Effector memory CD8-positive, alpha-beta T cell (primary cell): ENCODE measurements around the gene PRKAR2A.
A peak's percentile ranks its signal among the peaks of the same experiment; 100 is the strongest.

ENCODE experiments used
- ATAC-seq: fragments of 150-1000 bp; cut with Tn5 transposase; replicated peaks from 2 replicates; pipeline ENCODE4 v1.10.0; 2021; ENCODE audit warnings: mild to moderate bottlenecking, moderate library complexity
- DNase-seq, 3 experiments: peaks; one replicate each; pipeline ENCODE4 v3.0.0; 2021
- H3K27ac Mint-ChIP-seq, 2 donors: one replicate each; pipeline ENCODE4 v1.8.0; 2022; ENCODE audit warnings: mild to moderate bottlenecking in 2 of 2, mixed read lengths in 2 of 2, moderate library complexity in 2 of 2
- H3K27me3 Mint-ChIP-seq, 2 donors: one replicate each; pipeline ENCODE4 v1.8.0; 2022; ENCODE audit warnings: mixed read lengths in 2 of 2
- H3K36me3 Mint-ChIP-seq: one replicate; pipeline ENCODE4 v1.8.0; 2022; ENCODE audit warnings: mild to moderate bottlenecking, moderate library complexity, mixed read lengths; ENCODE audit not compliant: insufficient read depth
- H3K4me1 Mint-ChIP-seq, 2 donors: one replicate each; pipeline ENCODE4 v1.8.0; 2022; ENCODE audit warnings: low read depth in 2 of 2, mixed read lengths in 2 of 2
- H3K4me3 Mint-ChIP-seq, 2 donors: one replicate each; pipeline ENCODE4 v1.8.0; 2022; ENCODE audit warnings: mild to moderate bottlenecking in 2 of 2, mixed read lengths in 2 of 2, moderate library complexity in 2 of 2
- H3K9me3 Mint-ChIP-seq, 2 donors: one replicate each; pipeline ENCODE4 v1.8.0; 2022; ENCODE audit warnings: mixed read lengths in 2 of 2
- total RNA-seq, 9 experiments: gene quantifications; one replicate each; lab custom pipeline; 2026; lab: John Stamatoyannopoulos, UW

Gene PRKAR2A
- 77.5 to 112 (median 94.2) reads per million in 9 experiments for total RNA-seq

DNA sequence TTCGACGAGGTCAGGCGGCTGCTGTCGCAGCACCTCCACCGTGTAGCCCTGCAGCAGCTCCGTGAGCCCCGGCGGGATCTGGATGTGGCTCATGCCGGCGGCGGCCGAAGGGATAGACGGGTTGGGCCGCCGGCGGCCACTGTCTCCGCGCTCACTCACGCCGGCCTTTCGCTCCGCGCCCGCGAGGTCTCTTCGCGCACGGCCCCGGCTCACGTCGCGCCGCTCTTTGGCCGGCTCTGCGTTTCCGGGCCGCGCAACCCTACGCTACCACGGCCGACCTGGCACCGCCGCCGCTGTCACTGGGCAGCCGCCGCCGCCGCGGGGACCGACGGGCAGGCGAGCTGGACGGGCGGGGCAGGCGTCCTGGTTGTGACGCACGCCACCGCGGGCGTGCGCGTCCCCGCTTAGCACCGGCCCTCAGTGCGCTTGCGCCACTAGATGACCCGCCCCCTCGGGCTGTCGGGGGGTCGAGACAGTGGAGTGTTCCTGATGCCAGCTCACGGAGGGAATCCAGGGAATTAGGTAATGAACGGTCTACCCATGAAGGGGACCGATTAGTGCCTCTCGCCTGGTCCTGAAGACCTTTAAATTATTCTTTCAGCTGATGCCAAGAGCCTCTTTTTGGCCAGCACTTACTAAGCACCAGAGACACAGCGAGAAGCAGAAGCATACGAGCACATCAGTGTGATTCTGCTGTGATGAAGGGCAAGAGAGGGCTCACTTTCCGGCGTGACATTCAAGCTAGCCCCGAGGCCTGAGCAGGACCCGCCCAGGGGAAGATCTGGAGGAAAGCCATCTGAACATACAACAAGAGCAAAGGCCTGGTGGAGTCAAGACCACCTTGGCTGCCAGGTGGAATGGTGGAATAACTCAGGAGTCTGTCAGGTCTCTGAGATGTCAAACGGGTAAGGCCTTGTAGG lies at the start of gene PRKAR2A:
TSS of gene PRKAR2A (minus strand) at position 371 of the 920 bp plus-strand sequence. CDS start at position 93, 278 bp downstream.
- peak within 1 kb of the TSS; percentile 87 to 96 for H3K4me3 Mint-ChIP-seq
- no peaks in the 10 kb centered on the region for H3K27me3 Mint-ChIP-seq
- DNase-seq (peak; percentile 77 to 83 (median 80)), ATAC-seq (peak; percentile 89)
- peaks cover 4% of the 10 kb centered on the region for H3K36me3 Mint-ChIP-seq
- peak within 1 kb of the TSS; percentile 97 to 98 for H3K27ac Mint-ChIP-seq
- no peaks in the 10 kb centered on the region for H3K9me3 Mint-ChIP-seq
- H3K4me1 Mint-ChIP-seq, result peaks cover 17 to 19% of the 10 kb centered on the region in 2 donors

DNA sequence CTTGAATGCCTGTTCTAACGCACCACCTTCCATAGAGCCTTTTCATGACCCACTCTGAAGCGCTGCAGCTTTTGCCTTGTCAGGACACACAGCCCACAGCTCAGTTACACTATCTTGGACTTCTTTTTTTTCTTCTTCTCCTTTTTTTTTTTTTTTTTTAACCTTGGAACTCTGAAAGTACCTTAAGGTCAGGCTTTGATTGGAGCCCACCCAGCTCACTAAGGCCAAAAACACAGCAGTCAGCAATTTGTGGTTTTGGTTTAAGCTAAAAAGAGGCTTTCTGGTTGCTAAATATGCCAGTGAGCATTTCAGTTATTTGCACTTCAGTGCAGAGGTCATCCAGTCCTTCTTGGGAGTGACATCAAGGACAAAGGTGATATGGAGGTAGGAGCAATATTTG lies 49.3 kb upstream of the PRKAR2A start:
- ATAC-seq, result no peak
- H3K4me1 Mint-ChIP-seq, result peaks cover 33 to 40% of the 10 kb centered on the region in 2 donors
- peaks cover 11% of the 10 kb centered on the region for H3K36me3 Mint-ChIP-seq
- peak overlapping the region; percentile 91 to 93 for H3K27ac Mint-ChIP-seq
- peak overlapping the region; percentile 21 to 92 for H3K4me3 Mint-ChIP-seq
- no peaks in the 10 kb centered on the region for H3K27me3 Mint-ChIP-seq
- no peaks in the 10 kb centered on the region for H3K9me3 Mint-ChIP-seq
- no peak for DNase-seq

DNA sequence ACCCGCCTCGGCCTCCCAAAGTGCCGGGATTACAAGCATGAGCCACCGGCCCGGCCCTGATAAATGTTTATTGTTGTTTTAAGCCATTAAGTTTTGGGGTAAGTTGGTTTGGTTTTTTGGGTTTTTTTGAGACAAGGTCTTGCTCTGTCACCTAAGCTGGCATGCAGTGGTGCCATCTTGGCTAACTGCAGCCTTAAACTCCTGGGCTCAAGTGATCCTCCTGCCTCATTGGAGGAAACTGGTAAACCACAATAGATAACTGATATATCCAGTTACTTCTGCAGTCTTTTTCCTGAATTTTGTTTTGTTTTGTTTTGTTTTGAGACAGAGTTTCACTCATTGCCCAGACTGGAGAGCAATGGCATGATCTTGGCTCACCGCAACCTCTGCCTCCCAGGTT lies 46.8 kb upstream of the PRKAR2A start:
- Mint-ChIP-seq H3K27me3 (no peaks in the 10 kb centered on the region), H3K4me1 (peaks cover 34 to 35% of the 10 kb centered on the region in 2 donors), H3K36me3 (peaks cover 27% of the 10 kb centered on the region), H3K27ac (no peak overlapping the region), H3K9me3 (no peaks in the 10 kb centered on the region), H3K4me3 (no peak overlapping the region)
- ATAC-seq, result no peak
- DNase-seq, result no peak

DNA sequence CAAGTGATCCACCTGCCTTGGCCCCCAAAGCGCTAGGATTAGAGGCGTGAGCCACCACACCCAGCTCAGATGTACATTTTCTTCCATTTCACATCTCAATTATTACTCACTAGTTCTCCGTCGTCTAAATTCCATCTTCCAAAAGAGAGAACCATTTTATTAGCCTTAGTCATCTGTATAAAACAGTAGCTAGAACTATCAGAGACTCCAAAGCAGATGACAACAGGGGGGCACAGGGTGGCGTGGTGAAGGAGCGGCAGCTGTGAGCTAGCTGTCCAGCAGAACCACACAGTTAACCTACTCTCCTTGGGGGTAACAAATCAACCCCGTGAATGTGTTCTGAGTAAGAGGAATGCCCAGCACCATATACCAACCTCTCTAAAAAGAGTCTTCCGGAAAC lies 43.9 kb upstream of the PRKAR2A start:
- Mint-ChIP-seq H3K9me3 (no peaks in the 10 kb centered on the region), H3K27me3 (no peaks in the 10 kb centered on the region), H3K36me3 (peaks cover 44% of the 10 kb centered on the region), H3K27ac (no peak overlapping the region), H3K4me1 (peaks cover 17% of the 10 kb centered on the region in 2 donors), H3K4me3 (no peak overlapping the region)
- no peak for ATAC-seq
- no peak for DNase-seq

DNA sequence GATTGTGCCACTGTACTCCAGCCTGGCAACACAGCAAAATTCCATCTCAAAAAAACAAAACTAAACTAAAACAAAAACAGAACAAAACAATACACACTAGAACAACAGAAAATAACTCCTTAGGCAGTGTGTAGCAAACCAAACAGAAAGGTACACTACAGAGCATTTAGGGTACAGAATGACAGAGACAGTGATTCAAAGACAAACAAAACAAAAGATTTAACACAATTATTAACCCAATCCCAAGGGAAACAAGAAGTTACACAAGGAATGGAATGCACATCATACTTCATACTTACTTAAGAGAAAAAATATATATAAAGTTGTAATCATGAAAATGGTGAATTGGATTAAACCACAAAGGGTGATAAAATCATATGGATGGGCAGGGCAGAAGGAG lies 38.1 kb upstream of the PRKAR2A start:
- DNase-seq, result no peak
- Mint-ChIP-seq H3K36me3 (peaks cover 55% of the 10 kb centered on the region), H3K9me3 (no peaks in the 10 kb centered on the region), H3K4me1 (peaks cover 19 to 27% of the 10 kb centered on the region in 2 donors), H3K4me3 (no peak overlapping the region), H3K27ac (no peak overlapping the region), H3K27me3 (no peaks in the 10 kb centered on the region)
- no peak for ATAC-seq

DNA sequence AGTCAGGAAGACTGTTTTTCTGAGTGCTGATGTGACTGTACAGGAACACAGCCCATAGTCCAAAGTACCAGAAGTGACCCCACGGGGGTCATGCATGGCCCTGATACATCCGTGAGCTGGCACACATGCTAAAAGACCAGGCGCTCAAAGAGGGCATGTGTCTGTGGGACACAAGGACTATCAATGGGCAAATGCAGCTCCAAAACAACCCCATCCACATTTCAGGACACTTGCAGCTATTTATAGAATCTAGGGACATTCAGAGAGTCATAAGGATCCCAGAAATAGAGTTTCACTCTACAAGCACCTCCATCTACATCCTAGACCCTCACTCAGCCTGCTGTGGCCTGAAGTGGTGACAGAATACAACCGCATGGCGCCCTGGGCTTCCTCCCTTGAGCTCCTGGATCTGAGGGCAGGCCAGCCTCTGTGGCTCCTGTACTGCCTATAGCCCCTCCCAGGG lies 34.0 kb upstream of the PRKAR2A start:
- Mint-ChIP-seq H3K4me1 (peaks cover 13 to 17% of the 10 kb centered on the region in 2 donors), H3K27me3 (no peaks in the 10 kb centered on the region), H3K36me3 (peaks cover 44% of the 10 kb centered on the region), H3K9me3 (no peaks in the 10 kb centered on the region), H3K4me3 (no peak overlapping the region), H3K27ac (peak overlapping the region; percentile 28 to 57)
- ATAC-seq, result no peak
- DNase-seq, result no peak

DNA sequence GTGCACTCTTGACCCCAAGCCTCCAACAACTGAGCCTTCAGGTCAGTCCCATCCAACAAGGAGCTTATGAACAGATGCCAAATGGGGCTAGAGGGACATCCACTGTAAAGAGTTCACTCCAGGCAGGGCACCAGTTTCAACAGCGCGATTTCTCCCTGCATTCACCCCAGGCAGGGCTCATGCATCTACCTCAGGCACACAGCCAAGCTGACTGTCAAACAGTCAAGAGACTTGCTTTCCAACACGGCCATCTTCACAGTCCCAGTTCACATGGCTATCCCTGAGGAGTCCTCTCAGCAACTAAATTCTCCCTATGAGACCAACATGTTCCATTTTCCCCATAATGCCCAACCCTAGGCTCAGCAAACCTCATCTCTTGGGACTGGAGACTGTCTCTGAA lies 33.3 kb upstream of the PRKAR2A start:
- no peak for DNase-seq
- H3K9me3 Mint-ChIP-seq, result no peaks in the 10 kb centered on the region
- no peak for ATAC-seq
- H3K4me1 Mint-ChIP-seq, result peaks cover 13 to 16% of the 10 kb centered on the region in 2 donors
- H3K27ac Mint-ChIP-seq, result peak overlapping the region in 1 of 2 donors; percentile 24
- H3K4me3 Mint-ChIP-seq, result no peak overlapping the region
- H3K36me3 Mint-ChIP-seq, result peaks cover 44% of the 10 kb centered on the region
- H3K27me3 Mint-ChIP-seq, result no peaks in the 10 kb centered on the region

DNA sequence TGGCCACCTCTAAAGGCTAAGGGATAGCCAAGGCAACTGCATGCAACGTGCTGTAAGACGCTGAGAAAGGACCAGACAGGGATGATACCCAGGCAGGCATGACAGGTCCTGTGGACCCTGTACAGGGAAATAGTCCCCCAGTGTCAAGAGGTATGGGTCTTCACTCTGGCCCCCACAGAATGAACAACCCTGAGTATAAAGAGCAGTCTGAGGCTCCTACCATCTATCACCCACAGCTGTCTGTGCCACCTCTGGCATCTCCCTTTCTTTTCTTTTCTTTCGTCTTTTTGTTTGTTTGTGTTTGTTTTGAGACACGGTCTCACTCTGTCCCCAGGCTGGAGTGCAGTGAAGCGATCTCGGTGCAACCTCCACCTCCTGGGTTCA lies 32.3 kb upstream of the PRKAR2A start:
- no peak for ATAC-seq
- Mint-ChIP-seq H3K9me3 (no peaks in the 10 kb centered on the region), H3K4me3 (no peak overlapping the region), H3K27ac (peak overlapping the region in 1 of 2 donors; percentile 56), H3K36me3 (peaks cover 41% of the 10 kb centered on the region), H3K27me3 (no peaks in the 10 kb centered on the region), H3K4me1 (peaks cover 10% of the 10 kb centered on the region in 2 donors)
- DNase-seq, result no peak

DNA sequence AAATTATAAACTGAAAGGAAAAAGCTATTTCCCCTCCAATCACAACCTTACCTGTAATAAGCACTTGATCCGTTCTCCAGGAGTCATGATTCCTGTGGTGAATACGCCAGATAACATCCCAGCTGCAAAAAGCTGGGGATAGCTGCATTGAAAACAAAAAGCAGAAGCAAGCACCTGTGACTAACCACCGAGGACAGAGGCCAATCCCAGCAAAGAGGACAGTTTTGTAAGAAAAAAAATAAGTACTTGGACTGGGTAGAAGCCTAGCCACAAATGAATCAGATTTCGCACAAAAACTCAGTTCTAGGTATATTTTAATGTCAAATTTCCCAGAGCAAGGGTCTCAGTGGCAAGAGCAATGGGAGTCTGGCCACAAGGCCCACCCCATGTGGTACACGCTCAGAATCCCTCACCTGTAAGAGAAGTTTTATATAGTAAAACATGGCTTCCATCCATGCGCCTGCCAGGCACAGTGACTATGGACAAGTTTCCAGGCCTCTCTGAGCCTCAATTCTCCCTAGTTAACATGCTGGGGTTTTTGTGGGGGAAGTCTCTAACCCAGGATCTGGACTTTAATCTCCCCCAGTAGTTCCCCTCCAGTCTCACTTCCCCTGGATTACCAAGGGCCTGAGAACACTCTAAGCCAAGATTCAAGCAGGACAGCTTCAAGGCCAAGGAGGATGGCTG lies 31.8 kb upstream of the PRKAR2A start:
- peaks cover 41% of the 10 kb centered on the region for H3K36me3 Mint-ChIP-seq
- peaks cover 5 to 10% of the 10 kb centered on the region in 2 donors for H3K4me1 Mint-ChIP-seq
- peak overlapping the region in 1 of 2 donors; percentile 56 for H3K27ac Mint-ChIP-seq
- H3K9me3 Mint-ChIP-seq, result no peaks in the 10 kb centered on the region
- DNase-seq, result no peak
- no peak overlapping the region for H3K4me3 Mint-ChIP-seq
- no peak for ATAC-seq
- H3K27me3 Mint-ChIP-seq, result no peaks in the 10 kb centered on the region

DNA sequence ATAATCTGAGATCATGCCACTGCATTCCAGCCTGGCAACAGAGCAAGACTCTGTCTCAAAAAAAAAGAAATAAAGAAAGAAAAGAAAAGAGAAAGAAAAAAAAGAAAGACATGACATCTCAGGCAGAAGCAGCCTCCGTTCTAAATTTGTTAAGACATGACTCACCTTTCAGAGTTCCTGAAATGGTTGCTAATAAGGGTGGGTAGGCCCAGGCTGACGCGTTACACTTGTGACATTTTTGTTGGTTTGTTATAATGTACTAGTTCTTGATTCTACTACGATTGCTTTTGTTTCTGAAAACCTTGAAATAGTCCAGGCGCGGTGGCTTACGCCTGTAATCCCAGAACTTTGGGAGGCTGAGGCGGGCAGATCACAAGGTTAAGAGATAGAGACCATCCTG lies 30.0 kb upstream of the PRKAR2A start:
- H3K9me3 Mint-ChIP-seq, result no peaks in the 10 kb centered on the region
- ATAC-seq (no peak), DNase-seq (no peak)
- no peak overlapping the region for H3K4me3 Mint-ChIP-seq
- H3K27me3 Mint-ChIP-seq, result no peaks in the 10 kb centered on the region
- no peak overlapping the region for H3K27ac Mint-ChIP-seq
- H3K36me3 Mint-ChIP-seq, result peaks cover 35% of the 10 kb centered on the region
- H3K4me1 Mint-ChIP-seq, result peaks cover 5 to 10% of the 10 kb centered on the region in 2 donors

DNA sequence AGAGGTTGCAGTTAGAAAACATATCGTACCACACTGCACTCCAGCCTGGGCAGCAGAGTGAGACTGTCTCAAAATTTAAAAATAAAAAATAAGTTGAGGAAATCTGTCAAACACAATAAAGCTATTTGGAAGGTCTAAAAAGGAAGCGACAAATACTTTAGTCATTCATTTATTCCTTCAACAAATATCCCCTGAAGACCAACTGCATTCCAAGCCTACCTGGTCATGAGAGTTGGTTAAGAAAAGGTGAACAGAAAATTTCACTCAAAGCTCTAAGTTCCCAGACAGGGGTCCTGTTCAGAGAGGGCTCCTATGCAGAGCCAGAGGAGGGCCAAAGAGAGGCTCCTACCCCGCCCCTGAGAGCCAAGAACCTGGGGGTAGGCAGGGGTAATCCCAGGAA lies 15.4 kb upstream of the PRKAR2A start:
- H3K27me3 Mint-ChIP-seq, result no peaks in the 10 kb centered on the region
- no peaks in the 10 kb centered on the region for H3K9me3 Mint-ChIP-seq
- ATAC-seq (no peak), DNase-seq (no peak)
- no peak overlapping the region for H3K4me3 Mint-ChIP-seq
- H3K36me3 Mint-ChIP-seq, result peaks cover 54% of the 10 kb centered on the region
- peak overlapping the region in 1 of 2 donors; percentile 82 for H3K27ac Mint-ChIP-seq
- H3K4me1 Mint-ChIP-seq, result peaks cover 0 to 2% of the 10 kb centered on the region in 2 donors

DNA sequence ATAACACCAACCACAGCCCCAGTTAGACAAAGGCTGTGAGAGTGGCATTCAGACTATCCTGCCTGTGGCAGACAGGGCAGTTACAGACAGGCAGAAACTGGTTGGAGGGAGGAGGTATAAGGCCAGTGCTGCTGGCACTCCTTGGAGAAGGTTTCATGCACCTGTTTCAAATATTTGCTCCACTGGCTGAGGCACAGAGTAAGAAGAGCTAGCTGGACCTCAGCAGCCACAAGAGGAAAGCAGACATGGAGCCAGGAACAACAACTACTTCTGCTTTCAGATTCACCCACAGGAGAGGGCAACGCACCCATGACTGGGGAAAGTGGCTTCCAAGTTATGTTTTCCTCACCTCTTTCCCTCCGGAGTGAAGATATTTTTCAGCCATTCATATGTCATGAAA lies 11.5 kb upstream of the PRKAR2A start:
- Mint-ChIP-seq H3K36me3 (peaks cover 50% of the 10 kb centered on the region), H3K4me1 (peaks cover 0 to 4% of the 10 kb centered on the region in 2 donors), H3K27ac (peak overlapping the region; percentile 42 to 65), H3K9me3 (no peaks in the 10 kb centered on the region), H3K4me3 (no peak overlapping the region), H3K27me3 (no peaks in the 10 kb centered on the region)
- ATAC-seq (no peak), DNase-seq (no peak)

DNA sequence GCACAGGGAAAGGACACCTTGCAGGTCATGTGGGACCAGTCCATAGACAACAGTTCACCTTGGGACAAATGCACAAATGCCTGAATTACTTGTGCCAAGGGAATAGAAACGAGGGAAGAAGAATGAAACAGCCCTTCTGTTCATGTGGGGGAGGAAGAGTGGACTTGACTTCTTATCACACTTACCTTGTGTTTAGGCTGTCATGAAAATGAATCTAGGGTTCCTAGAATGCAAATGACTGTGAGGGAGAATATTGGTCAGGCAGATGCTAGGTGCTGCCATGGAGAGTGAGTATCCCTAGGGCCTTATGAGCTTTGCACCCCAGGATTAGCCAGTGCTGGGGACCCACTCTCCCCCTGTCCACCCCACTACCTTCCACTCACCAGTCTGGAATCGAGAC lies 11.0 kb upstream of the PRKAR2A start:
- peak overlapping the region; percentile 42 to 65 for H3K27ac Mint-ChIP-seq

More for the DNA sequence above, 11.0 kb upstream of the PRKAR2A start:
- H3K4me3 Mint-ChIP-seq, result no peak overlapping the region
- no peaks in the 10 kb centered on the region for H3K27me3 Mint-ChIP-seq
- no peak for ATAC-seq
- H3K4me1 Mint-ChIP-seq, result peaks cover 0 to 4% of the 10 kb centered on the region in 2 donors
- peaks cover 50% of the 10 kb centered on the region for H3K36me3 Mint-ChIP-seq
- DNase-seq, result no peak
- H3K9me3 Mint-ChIP-seq, result no peaks in the 10 kb centered on the region
